ENCODE data around the gene ACYP2. TPM values are rescaled to one million over a fixed set of nuclear protein-coding genes. Genes with fewer than 3 reads are reported as not detected.
"Not testable (repeated sequence)": the region's sequence is repeated elsewhere in the genome, so short reads cannot be mapped to it uniquely, and the experiment has no call there.

ACYP2 gene
- total RNA-seq = 10 to 100 TPM; 18.8 to 20.6 TPM
- 10 to 100 TPM; 13.7 to 16.7 (median 15.4) TPM for polyA plus RNA-seq (ENCODE audit: insufficient read length in 6 of 6)
- long read RNA-seq, donor 1, partial matches to known transcripts = 5 of 6 reads
- long read RNA-seq, donor 1, other reads (novel, unspliced or antisense) = 0 of 6 reads
- long read RNA-seq, donor 2, partial matches to known transcripts = 0 of 7 reads
- long read RNA-seq, donor 2, other reads (novel, unspliced or antisense) = 7 of 7 reads
- long read RNA-seq, donor 3, partial matches to known transcripts = 0 of 1 reads
- long read RNA-seq, donor 3, other reads (novel, unspliced or antisense) = 0 of 1 reads
- long read RNA-seq, donor 4, partial matches to known transcripts = 3 of 4 reads
- long read RNA-seq, donor 4, other reads (novel, unspliced or antisense) = 1 of 4 reads
- long read RNA-seq, donor 5 = 0 reads
- long read RNA-seq, donor 6, partial matches to known transcripts = 0 of 5 reads
- long read RNA-seq, donor 6, other reads (novel, unspliced or antisense) = 5 of 5 reads
- long read RNA-seq, donor 7, partial matches to known transcripts = 5 of 5 reads
- long read RNA-seq, donor 7, other reads (novel, unspliced or antisense) = 0 of 5 reads
- long read RNA-seq, donor 8 = 0 reads
- long read RNA-seq, donor 9 = 0 reads
- long read RNA-seq, donor 10, partial matches to known transcripts = 0 of 1 reads
- long read RNA-seq, donor 10, other reads (novel, unspliced or antisense) = 1 of 1 reads
- long read RNA-seq, donor 11, partial matches to known transcripts = 15 of 49 reads
- long read RNA-seq, donor 11, other reads (novel, unspliced or antisense) = 34 of 49 reads
- long read RNA-seq, donor 12, partial matches to known transcripts = 5 of 5 reads
- long read RNA-seq, donor 12, other reads (novel, unspliced or antisense) = 0 of 5 reads

DNA sequence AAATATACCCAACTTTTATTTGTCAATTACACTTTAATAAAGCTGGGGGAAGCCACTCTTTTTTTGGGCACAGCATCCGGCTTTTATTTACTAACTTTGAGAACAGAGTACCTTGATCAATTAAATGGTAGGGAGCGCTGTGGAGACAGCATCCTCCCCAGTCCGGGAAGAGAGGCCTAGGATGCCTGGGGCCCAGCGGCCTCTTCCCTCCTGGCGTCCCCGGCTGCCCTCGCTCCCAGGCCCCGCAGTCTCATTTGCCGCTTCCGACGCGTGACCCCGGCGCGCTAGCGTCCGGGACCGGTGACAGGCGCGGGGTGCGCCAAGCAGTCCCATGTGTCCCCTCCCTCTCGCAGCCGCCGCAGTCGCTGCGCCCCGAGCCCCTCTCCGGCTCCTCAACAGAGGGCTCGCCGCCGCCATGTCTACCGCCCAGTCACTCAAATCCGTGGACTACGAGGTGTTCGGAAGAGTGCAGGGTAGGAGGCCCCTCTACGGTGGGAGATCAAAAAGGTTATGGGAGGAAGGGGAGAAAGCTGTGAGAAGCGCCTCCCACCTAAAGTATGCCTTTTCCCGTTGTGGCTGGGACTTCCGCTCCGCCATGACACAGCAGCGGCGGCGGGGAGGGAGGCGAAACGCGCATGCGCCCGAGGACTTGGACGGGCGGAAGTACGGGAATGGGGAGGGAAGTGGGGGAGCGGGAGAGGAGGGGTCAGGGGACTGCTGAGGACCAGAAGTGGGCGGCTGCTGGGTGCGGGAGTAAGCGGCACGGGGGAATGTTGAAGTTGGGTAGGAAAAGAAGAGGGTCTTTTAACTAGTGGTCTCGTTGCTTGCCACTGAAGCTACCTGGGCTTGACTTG is at the start of gene ACYP2:
Gene ACYP2, plus strand, starts transcription at position 332 of the 854 bp plus-strand sequence.
- ATAC-seq (peak; percentile 98), DNase-seq (peak; percentile 96 to 98 (median 97))
- intact Hi-C loops (cut with DNase I) = no loop called here
- H3K27me3 ChIP-seq = no peaks in the 10 kb centered on the region
- H3K9me3 ChIP-seq = peaks cover 0 to 9% of the 10 kb centered on the region in 2 donors
- no peak for TF ChIP-seq CTCF (IDR thresholded peaks at IDR 0.05)
- H3K27ac ChIP-seq = peak within 1 kb of the TSS; percentile 99
- H3K36me3 ChIP-seq = peaks cover 0 to under 1% of the 10 kb centered on the region in 2 donors
- peaks cover 0 to 5% of the 10 kb centered on the region in 2 donors for H3K4me1 ChIP-seq
- peak within 1 kb of the TSS; percentile 63 for H3K4me3 ChIP-seq

GRCh38 chr2:54065891-54066290 is 49.5 kb upstream of the ACYP2 start:
- DNase-seq (no peak), ATAC-seq (no peak)

GRCh38 chr2:54067851-54068375 is 47.5 kb upstream of the ACYP2 start:
- no peak for ATAC-seq

More at GRCh38 chr2:54065891-54066290, 49.5 kb upstream of the ACYP2 start:
- Histone ChIP-seq H3K27me3 (no peaks in the 10 kb centered on the region), H3K27ac (no peak overlapping the region), H3K36me3 (no peaks in the 10 kb centered on the region), H3K4me3 (no peak overlapping the region), H3K9me3 (no peaks in the 10 kb centered on the region), H3K4me1 (no peaks in the 10 kb centered on the region)
- intact Hi-C loops (cut with DNase I) = no loop called here
- TF ChIP-seq CTCF (IDR thresholded peaks at IDR 0.05) = no peak

DNA sequence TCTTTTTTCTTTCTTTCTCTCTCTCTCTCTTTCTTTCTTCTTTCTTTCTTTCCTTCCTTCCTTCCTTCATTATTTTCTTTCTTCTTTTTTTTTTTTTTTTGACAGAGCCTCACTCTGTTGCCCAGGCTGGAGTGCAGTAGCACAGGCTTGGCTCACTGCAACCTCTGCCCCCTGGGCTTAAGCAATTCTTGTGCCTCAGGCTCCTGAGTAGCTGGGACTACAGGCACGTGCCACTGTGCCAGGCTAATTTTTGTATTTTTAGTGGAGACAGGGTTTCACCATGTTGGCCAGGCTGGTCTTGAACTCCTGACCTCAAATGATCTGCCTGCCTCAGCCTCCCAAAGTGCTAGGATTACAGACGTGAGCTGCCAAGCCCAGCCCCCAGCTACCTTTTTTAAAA is 42.9 kb upstream of the ACYP2 start:
- H3K27me3 ChIP-seq; intact Hi-C loops (cut with DNase I); H3K4me1 ChIP-seq; H3K4me3 ChIP-seq; DNase-seq; H3K27ac ChIP-seq; H3K36me3 ChIP-seq; ATAC-seq; H3K9me3 ChIP-seq: not testable (repeated sequence)

More at GRCh38 chr2:54067851-54068375, 47.5 kb upstream of the ACYP2 start:
- Histone ChIP-seq H3K27ac (no peak overlapping the region), H3K27me3 (no peaks in the 10 kb centered on the region), H3K9me3 (no peaks in the 10 kb centered on the region), H3K36me3 (no peaks in the 10 kb centered on the region), H3K4me1 (no peaks in the 10 kb centered on the region), H3K4me3 (no peak overlapping the region)
- TF ChIP-seq CTCF (IDR thresholded peaks at IDR 0.05) = no peak
- intact Hi-C loops (cut with DNase I) = no loop called here
- no peak for DNase-seq

GRCh38 chr2:54073796-54074195 is 41.6 kb upstream of the ACYP2 start:
- Histone ChIP-seq H3K27me3 (no peaks in the 10 kb centered on the region), H3K9me3 (no peaks in the 10 kb centered on the region), H3K4me1 (no peaks in the 10 kb centered on the region), H3K36me3 (no peaks in the 10 kb centered on the region), H3K27ac (no peak overlapping the region), H3K4me3 (no peak overlapping the region)
- peak; percentile 29 for ATAC-seq
- DNase-seq = no peak
- intact Hi-C loops (cut with DNase I) = no loop called here
- TF ChIP-seq CTCF (IDR thresholded peaks at IDR 0.05) = no peak
